HG03060 (cell line): Measurements from ENCODE around the gene CUX1.
A peak's percentile ranks its signal among the peaks of the same experiment; 100 is the strongest.
"Not testable (repeated sequence)": the region's sequence is repeated elsewhere in the genome, so short reads cannot be mapped to it uniquely, and the experiment has no call there.

Source experiments
- ATAC-seq: cut with Tn5 transposase; IDR thresholded peaks from one replicate; pipeline ENCODE4 v1.9.1; 2021; ENCODE audit warnings: low read depth, moderate number of reproducible peaks; ENCODE audit not compliant: unreplicated experiment

The CUX1 gene

GRCh38 chr7:102305414-102306268 lies 488.2 kb downstream of the CUX1 start:
- peak; percentile 41 for ATAC-seq

GRCh38 chr7:102306916-102307677 lies 489.7 kb downstream of the CUX1 start:
- ATAC-seq, result peak; percentile 63

GRCh38 chr7:102310414-102310815 lies 493.0 kb downstream of the CUX1 start:
- no peak for ATAC-seq

GRCh38 chr7:102312317-102312716 lies 494.9 kb downstream of the CUX1 start:
- no peak for ATAC-seq

- no peak for ATAC-seq
These were observed 496.8 kb downstream of the CUX1 start for GRCh38 chr7:102313997-102314780.

- no peak for ATAC-seq
These were observed 500.0 kb downstream of the CUX1 start for GRCh38 chr7:102317231-102318059.

- ATAC-seq, result no peak
These were observed 501.1 kb downstream of the CUX1 start for GRCh38 chr7:102318482-102318971.

GRCh38 chr7:102319671-102320070 lies 502.2 kb downstream of the CUX1 start:
- no peak for ATAC-seq

GRCh38 chr7:102320181-102320580 lies 502.8 kb downstream of the CUX1 start:
- no peak for ATAC-seq

- no peak for ATAC-seq
These were observed 503.4 kb downstream of the CUX1 start for GRCh38 chr7:102320601-102321350.

- no peak for ATAC-seq
These were observed 504.1 kb downstream of the CUX1 start for GRCh38 chr7:102321351-102322201.

GRCh38 chr7:102322202-102322715 lies 504.8 kb downstream of the CUX1 start:
- no peak for ATAC-seq

GRCh38 chr7:102323914-102324195 lies 506.4 kb downstream of the CUX1 start:
- no peak for ATAC-seq

GRCh38 chr7:102325106-102325505 lies 507.7 kb downstream of the CUX1 start:
- ATAC-seq, result not testable (repeated sequence)

GRCh38 chr7:102326157-102326889 lies 508.9 kb downstream of the CUX1 start:
- no peak for ATAC-seq

GRCh38 chr7:102327183-102327582 lies 509.8 kb downstream of the CUX1 start:
- ATAC-seq, result not testable (repeated sequence)

- ATAC-seq, result not testable (repeated sequence)
These were observed 511.4 kb downstream of the CUX1 start for GRCh38 chr7:102328863-102329262.

GRCh38 chr7:102329366-102329765 lies 511.9 kb downstream of the CUX1 start:
- not testable (repeated sequence) for ATAC-seq
